SK-N-SH (cell line): Measurements from ENCODE around the gene BAG2. TPM values are rescaled to one million over a fixed set of nuclear protein-coding genes. Genes with fewer than 3 reads are reported as not detected.

Experiments used
- CTCF ChIA-PET: fragments of 300-600, 350-600 bp; formaldehyde crosslinking; extraction: SDS; loops from one replicate; lab custom pipeline; 2021; lab: Yijun Ruan, JAX
- POLR2A ChIA-PET: fragments of 350-600 bp; sonication (Branson Sonifier 250); formaldehyde crosslinking; extraction: SDS; loops from one replicate; lab custom pipeline; 2020; ENCODE audit warnings: antibody characterized with exemption, inconsistent platforms; lab: Yijun Ruan, JAX
- DNase-seq: peaks from one replicate; pipeline ENCODE4 v3.0.0; 2012
- H2AFZ ChIP-seq: fragments of 200-600 bp; sonication (generic); 2 replicates; pipeline ENCODE4 v1.8.1; 2016; ENCODE audit warnings: antibody characterized with exemption, mild to moderate bottlenecking, low read depth
- H3F3A ChIP-seq: fragments of 200-600 bp; sonication (generic); replicated peaks from 2 replicates; pipeline ENCODE3; 2016; ENCODE audit warnings: antibody characterized with exemption, mild to moderate bottlenecking; ENCODE audit not compliant: insufficient read depth
- H3K27ac ChIP-seq, 2 experiments: fragments of 200-500 bp in 1 of 2; fragments of 200-600 bp in 1 of 2; sonication (Bioruptor generic) in 1 of 2; sonication (generic), shearing (Covaris generic) in 1 of 2; 2 replicates each; pipeline versions ENCODE4 v1.5.1 to v1.6.1; 2014 to 2016; ENCODE audit warnings: low read depth in 2 of 2, inconsistent platforms in 1 of 2, low read length in 1 of 2, mild to moderate bottlenecking in 1 of 2, mixed read lengths in 1 of 2
- H3K27me3 ChIP-seq: fragments of 200-600 bp; sonication (generic), shearing (Covaris generic); 2 replicates; pipeline ENCODE4 v1.6.1; 2016; ENCODE audit warnings: mixed run types; ENCODE audit not compliant: insufficient read depth
- H3K36me3 ChIP-seq, 2 experiments: fragments of 200-500 bp in 1 of 2; fragments of 200-600 bp in 1 of 2; sonication (Bioruptor generic) in 1 of 2; sonication (generic) in 1 of 2; replicated peaks in 1 of 2; 2 replicates each; pipeline versions ENCODE3 to v1.5.1; 2014 to 2016; ENCODE audit warnings: low read length in 1 of 2, mild to moderate bottlenecking in 1 of 2; ENCODE audit not compliant: insufficient read depth in 2 of 2, control insufficient read depth in 1 of 2
- H3K4me1 ChIP-seq, 2 experiments: fragments of 200-500 bp in 1 of 2; fragments of 200-600 bp in 1 of 2; sonication (Bioruptor generic) in 1 of 2; sonication (generic), shearing (Covaris generic) in 1 of 2; 2 replicates each; pipeline versions ENCODE4 v1.5.1 to v1.6.1; 2014 to 2016; ENCODE audit warnings: low read depth in 1 of 2, low read length in 1 of 2, mixed run types in 1 of 2; ENCODE audit not compliant: insufficient read depth in 2 of 2, control insufficient read depth in 1 of 2
- H3K4me2 ChIP-seq: fragments of 200-600 bp; sonication (generic), shearing (Covaris generic); 2 replicates; pipeline ENCODE4 v1.6.1; 2017; ENCODE audit warnings: mixed run types
- H3K4me3 ChIP-seq, 2 experiments: fragments of 200-500 bp in 1 of 2; fragments of 200-600 bp in 1 of 2; sonication (Bioruptor generic) in 1 of 2; sonication (generic), shearing (Covaris generic) in 1 of 2; 2 replicates each; pipeline versions ENCODE4 v1.5.1 to v1.8.1; 2014 to 2016; ENCODE audit warnings: low read depth in 2 of 2, inconsistent platforms in 1 of 2, low read length in 1 of 2, mild to moderate bottlenecking in 1 of 2, mixed read lengths in 1 of 2, moderate library complexity in 1 of 2
- H3K79me2 ChIP-seq: fragments of 200-600 bp; sonication (generic); 2 replicates; pipeline ENCODE4 v1.8.1; 2017; ENCODE audit warnings: mild to moderate bottlenecking; ENCODE audit not compliant: insufficient read depth
- H3K9ac ChIP-seq: fragments of 200-600 bp; sonication (generic); 2 replicates; pipeline ENCODE4 v1.6.1; 2017; ENCODE audit warnings: mixed run types
- H3K9me2 ChIP-seq: fragments of 200-600 bp; sonication (generic); 2 replicates; pipeline ENCODE4 v1.6.1; 2017; ENCODE audit warnings: mixed run types
- H3K9me3 ChIP-seq: fragments of 200-600 bp; sonication (generic); 2 replicates; pipeline ENCODE4 v1.6.1; 2017; ENCODE audit warnings: mixed run types, mild to moderate bottlenecking, moderate library complexity
- H4K20me1 ChIP-seq: fragments of 200-600 bp; sonication (generic); 2 replicates; pipeline ENCODE4 v1.6.1; 2017; ENCODE audit warnings: mild to moderate bottlenecking, mixed run types; ENCODE audit not compliant: insufficient read depth
- ELF1 ChIP-seq: IDR thresholded peaks from 2 replicates; pipeline ENCODE4 v1.4.0; 2012
- FOSL2 ChIP-seq: IDR thresholded peaks from 2 replicates; pipeline ENCODE4 v1.4.0; 2012; ENCODE audit warnings: low read depth, mild to moderate bottlenecking, moderate library complexity, borderline replicate concordance
- FOXJ3 ChIP-seq: sonication (generic); formaldehyde crosslinking; IDR thresholded peaks from 2 replicates; pipeline ENCODE4 v1.5.1; 2020; ENCODE audit warnings: mild to moderate bottlenecking, missing genetic modification reagents
- IRF3 ChIP-seq: fragments of 150-350 bp; IDR thresholded peaks from 2 replicates; pipeline ENCODE4 v1.6.1; 2016; ENCODE audit warnings: mild to moderate bottlenecking, low read depth, low read length
- JUND ChIP-seq: IDR thresholded peaks from 2 replicates; pipeline ENCODE4 v1.4.0; 2012
- NRF1 ChIP-seq: IDR thresholded peaks from 2 replicates; pipeline ENCODE4 v1.6.1; 2012; ENCODE audit warnings: low read depth, mild to moderate bottlenecking, low read length
- POLR2AphosphoS5 ChIP-seq: IDR thresholded peaks from 2 replicates; pipeline ENCODE4 v1.6.1; 2012; ENCODE audit warnings: low read depth, low read length
- RAD21 ChIP-seq: IDR thresholded peaks from 2 replicates; pipeline ENCODE4 v1.6.1; 2012; ENCODE audit warnings: mild to moderate bottlenecking, low read length
- RXRA ChIP-seq: IDR thresholded peaks from 2 replicates; pipeline ENCODE4 v1.4.0; 2012; ENCODE audit warnings: low read depth, mild to moderate bottlenecking, borderline replicate concordance
- SIN3A ChIP-seq: IDR thresholded peaks from 2 replicates; pipeline ENCODE4 v1.6.1; 2012; ENCODE audit warnings: low read depth, mild to moderate bottlenecking, low read length, moderate library complexity, borderline replicate concordance
- TAF1 ChIP-seq: IDR thresholded peaks from 2 replicates; pipeline ENCODE4 v1.6.1; 2012; ENCODE audit warnings: low read depth, mild to moderate bottlenecking, low read length, moderate library complexity, borderline replicate concordance
- TCF12 ChIP-seq: IDR thresholded peaks from 2 replicates; pipeline ENCODE4 v1.4.0; 2012
- WGBS: methylation state at CpG from one replicate; pipeline ENCODE4 v1.1.6; 2017; ENCODE audit warnings: low lambda C conversion rate; 5-methylcytosine and 5-hydroxymethylcytosine counted together
- polyA plus RNA-seq, 3 experiments: library from polyadenylated mRNA; depleted of rRNA; stranded (reverse); fragments of >200 nt; gene quantifications; 2 replicates each; pipeline ENCODE4 v1.2.3, GENCODE V29; 2012
- TF ChIP-seq, protein P1 (sequence below): IDR thresholded peaks from 2 replicates; pipeline ENCODE4; 2012
- TF ChIP-seq, protein P2 (sequence below): IDR thresholded peaks from 2 replicates; pipeline ENCODE4 v1.4.0; 2012; ENCODE audit warnings: low read depth, borderline replicate concordance
- TF ChIP-seq, protein P3 (sequence below): fragments of 150-350 bp; IDR thresholded peaks from 2 replicates; pipeline ENCODE4 v1.6.1; 2017; ENCODE audit warnings: antibody characterized with exemption, low read length, low read depth, borderline replicate concordance
- TF ChIP-seq, protein P4 (sequence below): IDR thresholded peaks from 2 replicates; pipeline ENCODE4 v1.6.1; 2012; ENCODE audit warnings: mild to moderate bottlenecking, low read depth, low read length, moderate library complexity

BAG2 gene
- polyA plus RNA-seq, 1 of the 3 experiments (the other 2 are of a cell fraction) = 5.3 TPM

DNA sequence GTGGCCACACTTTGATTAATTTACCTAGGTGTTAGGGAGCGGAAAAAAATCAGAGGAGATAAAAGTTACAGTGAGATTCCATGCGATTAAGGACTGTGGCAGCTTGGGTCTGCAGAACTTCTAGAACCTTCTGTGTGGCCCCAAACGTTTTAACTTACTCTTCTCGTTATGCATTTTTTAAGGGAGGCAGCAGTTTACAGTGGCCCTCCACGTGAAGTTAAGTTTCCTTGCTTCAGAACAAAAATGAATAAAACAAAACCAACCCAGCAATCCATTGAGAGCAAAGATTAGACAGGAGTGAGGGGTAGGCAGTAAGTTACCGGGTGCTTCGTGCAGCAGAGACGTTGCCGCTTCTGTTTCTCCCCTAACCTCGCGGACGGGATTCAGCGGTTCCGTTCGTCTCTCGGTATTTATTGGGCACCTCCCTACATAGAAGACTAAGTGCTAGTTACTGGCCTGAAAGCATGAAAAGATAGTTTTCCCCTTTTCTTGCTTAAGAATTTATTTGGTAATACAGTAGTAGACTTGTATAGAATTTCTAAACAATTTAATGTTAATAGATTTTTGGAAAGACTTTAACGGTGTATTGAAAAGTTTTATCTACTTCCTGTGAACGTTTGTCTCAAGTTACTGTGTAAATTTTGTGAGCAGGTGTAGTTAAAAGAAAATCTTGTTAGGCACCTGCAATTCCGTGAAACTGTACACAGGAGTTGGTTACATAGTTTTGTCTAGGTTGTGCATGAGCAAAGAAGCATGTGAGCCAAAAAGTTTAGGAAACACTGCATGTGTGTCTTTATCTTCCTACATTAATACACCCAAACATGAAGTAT, 1.1 kb downstream of the BAG2 start:
- Histone ChIP-seq H4K20me1 (no peaks in the 10 kb centered on the region), H3K4me2 (peak overlapping the region; percentile 84), H3K79me2 (peaks cover 57% of the 10 kb centered on the region), H3K27ac (peak overlapping the region; percentile 78 to 91), H3K27me3 (no peaks in the 10 kb centered on the region), H3K9ac (peak overlapping the region; percentile 78), H3K9me2 (no peaks in the 10 kb centered on the region), H3K4me1 (peaks cover 4 to 12% of the 10 kb centered on the region in 2 experiments; a peak in 3 of 4 replicates), H2AFZ (peak overlapping the region; percentile 58), H3K4me3 (peak overlapping the region; percentile 65 to 78), H3K36me3 (peaks cover 12 to 39% of the 10 kb centered on the region in 2 experiments), H3F3A (peaks cover 31% of the 10 kb centered on the region), H3K9me3 (no peaks in the 10 kb centered on the region)
- CTCF ChIA-PET = no interaction called here
- DNase-seq = peak; percentile 36
- no peak for TF ChIP-seq FOXJ3 (CRISPR knock-in tag)
- no peak for TF ChIP-seq TAF1
- no peak for TF ChIP-seq TCF12
- TF ChIP-seq, protein P1, sequence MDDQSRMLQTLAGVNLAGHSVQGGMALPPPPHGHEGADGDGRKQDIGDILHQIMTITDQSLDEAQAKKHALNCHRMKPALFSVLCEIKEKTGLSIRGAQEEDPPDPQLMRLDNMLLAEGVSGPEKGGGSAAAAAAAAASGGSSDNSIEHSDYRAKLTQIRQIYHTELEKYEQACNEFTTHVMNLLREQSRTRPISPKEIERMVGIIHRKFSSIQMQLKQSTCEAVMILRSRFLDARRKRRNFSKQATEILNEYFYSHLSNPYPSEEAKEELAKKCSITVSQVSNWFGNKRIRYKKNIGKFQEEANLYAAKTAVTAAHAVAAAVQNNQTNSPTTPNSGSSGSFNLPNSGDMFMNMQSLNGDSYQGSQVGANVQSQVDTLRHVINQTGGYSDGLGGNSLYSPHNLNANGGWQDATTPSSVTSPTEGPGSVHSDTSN = no peak
- TF ChIP-seq, protein P2, sequence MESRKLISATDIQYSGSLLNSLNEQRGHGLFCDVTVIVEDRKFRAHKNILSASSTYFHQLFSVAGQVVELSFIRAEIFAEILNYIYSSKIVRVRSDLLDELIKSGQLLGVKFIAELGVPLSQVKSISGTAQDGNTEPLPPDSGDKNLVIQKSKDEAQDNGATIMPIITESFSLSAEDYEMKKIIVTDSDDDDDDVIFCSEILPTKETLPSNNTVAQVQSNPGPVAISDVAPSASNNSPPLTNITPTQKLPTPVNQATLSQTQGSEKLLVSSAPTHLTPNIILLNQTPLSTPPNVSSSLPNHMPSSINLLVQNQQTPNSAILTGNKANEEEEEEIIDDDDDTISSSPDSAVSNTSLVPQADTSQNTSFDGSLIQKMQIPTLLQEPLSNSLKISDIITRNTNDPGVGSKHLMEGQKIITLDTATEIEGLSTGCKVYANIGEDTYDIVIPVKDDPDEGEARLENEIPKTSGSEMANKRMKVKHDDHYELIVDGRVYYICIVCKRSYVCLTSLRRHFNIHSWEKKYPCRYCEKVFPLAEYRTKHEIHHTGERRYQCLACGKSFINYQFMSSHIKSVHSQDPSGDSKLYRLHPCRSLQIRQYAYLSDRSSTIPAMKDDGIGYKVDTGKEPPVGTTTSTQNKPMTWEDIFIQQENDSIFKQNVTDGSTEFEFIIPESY = no peak
- TF ChIP-seq RXRA = no peak
- TF ChIP-seq, protein P3, sequence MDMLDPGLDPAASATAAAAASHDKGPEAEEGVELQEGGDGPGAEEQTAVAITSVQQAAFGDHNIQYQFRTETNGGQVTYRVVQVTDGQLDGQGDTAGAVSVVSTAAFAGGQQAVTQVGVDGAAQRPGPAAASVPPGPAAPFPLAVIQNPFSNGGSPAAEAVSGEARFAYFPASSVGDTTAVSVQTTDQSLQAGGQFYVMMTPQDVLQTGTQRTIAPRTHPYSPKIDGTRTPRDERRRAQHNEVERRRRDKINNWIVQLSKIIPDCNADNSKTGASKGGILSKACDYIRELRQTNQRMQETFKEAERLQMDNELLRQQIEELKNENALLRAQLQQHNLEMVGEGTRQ = no peak
- no peak for TF ChIP-seq IRF3
- no peak for TF ChIP-seq SIN3A
- TF ChIP-seq FOSL2 = no peak
- no peak for TF ChIP-seq POLR2AphosphoS5
- no peak for TF ChIP-seq RAD21
- TF ChIP-seq, protein P4, sequence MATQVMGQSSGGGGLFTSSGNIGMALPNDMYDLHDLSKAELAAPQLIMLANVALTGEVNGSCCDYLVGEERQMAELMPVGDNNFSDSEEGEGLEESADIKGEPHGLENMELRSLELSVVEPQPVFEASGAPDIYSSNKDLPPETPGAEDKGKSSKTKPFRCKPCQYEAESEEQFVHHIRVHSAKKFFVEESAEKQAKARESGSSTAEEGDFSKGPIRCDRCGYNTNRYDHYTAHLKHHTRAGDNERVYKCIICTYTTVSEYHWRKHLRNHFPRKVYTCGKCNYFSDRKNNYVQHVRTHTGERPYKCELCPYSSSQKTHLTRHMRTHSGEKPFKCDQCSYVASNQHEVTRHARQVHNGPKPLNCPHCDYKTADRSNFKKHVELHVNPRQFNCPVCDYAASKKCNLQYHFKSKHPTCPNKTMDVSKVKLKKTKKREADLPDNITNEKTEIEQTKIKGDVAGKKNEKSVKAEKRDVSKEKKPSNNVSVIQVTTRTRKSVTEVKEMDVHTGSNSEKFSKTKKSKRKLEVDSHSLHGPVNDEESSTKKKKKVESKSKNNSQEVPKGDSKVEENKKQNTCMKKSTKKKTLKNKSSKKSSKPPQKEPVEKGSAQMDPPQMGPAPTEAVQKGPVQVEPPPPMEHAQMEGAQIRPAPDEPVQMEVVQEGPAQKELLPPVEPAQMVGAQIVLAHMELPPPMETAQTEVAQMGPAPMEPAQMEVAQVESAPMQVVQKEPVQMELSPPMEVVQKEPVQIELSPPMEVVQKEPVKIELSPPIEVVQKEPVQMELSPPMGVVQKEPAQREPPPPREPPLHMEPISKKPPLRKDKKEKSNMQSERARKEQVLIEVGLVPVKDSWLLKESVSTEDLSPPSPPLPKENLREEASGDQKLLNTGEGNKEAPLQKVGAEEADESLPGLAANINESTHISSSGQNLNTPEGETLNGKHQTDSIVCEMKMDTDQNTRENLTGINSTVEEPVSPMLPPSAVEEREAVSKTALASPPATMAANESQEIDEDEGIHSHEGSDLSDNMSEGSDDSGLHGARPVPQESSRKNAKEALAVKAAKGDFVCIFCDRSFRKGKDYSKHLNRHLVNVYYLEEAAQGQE = no peak
- no peak for TF ChIP-seq NRF1
- TF ChIP-seq JUND = no peak
- TF ChIP-seq ELF1 = no peak
- WGBS = 29% methylated on average over 19 of the region's 19 CpGs
- POLR2A ChIA-PET = no interaction called here
